Activated CD8-positive, alpha-beta memory T cell treated with anti-CD3 and anti-CD28 coated beads for 48 hours (primary cell): ENCODE data around the gene SIL1.
"Not testable (repeated sequence)": the region's sequence is repeated elsewhere in the genome, so short reads cannot be mapped to it uniquely, and the experiment has no call there.

ENCODE experiments used
- DNase-seq, 3 experiments: peaks; one replicate each; pipeline ENCODE4 v3.0.0-alpha.2; 2020; ENCODE audit warnings: low read depth in 2 of 3, low spot score in 2 of 3

Gene SIL1

GRCh38 chr5:139113892-139114291 lies 84.3 kb downstream of the SIL1 start:
- DNase-seq: no peak

- DNase-seq: not testable (repeated sequence)
These were observed 85.8 kb downstream of the SIL1 start for GRCh38 chr5:139112362-139112761.

GRCh38 chr5:139110526-139111168 lies 87.5 kb downstream of the SIL1 start:
- DNase-seq: no peak

- DNase-seq: no peak
These were observed 89.9 kb downstream of the SIL1 start for GRCh38 chr5:139108063-139108824.

GRCh38 chr5:139105621-139106071 lies 92.5 kb downstream of the SIL1 start:
- no peak for DNase-seq

GRCh38 chr5:139104577-139105276 lies 93.4 kb downstream of the SIL1 start:
- no peak for DNase-seq

GRCh38 chr5:139103762-139104161 lies 94.4 kb downstream of the SIL1 start:
- no peak for DNase-seq

- no peak for DNase-seq
These were observed 97.3 kb downstream of the SIL1 start for GRCh38 chr5:139100825-139101224.

GRCh38 chr5:139094154-139095131 lies 103.7 kb downstream of the SIL1 start:
- no peak for DNase-seq

- no peak for DNase-seq
These were observed 105.3 kb downstream of the SIL1 start for GRCh38 chr5:139092741-139093343.

- no peak for DNase-seq
These were observed 106.6 kb downstream of the SIL1 start for GRCh38 chr5:139091439-139092156.

GRCh38 chr5:139090581-139090980 lies 107.6 kb downstream of the SIL1 start:
- no peak for DNase-seq

- DNase-seq: no peak
These were observed 110.1 kb downstream of the SIL1 start for GRCh38 chr5:139088024-139088423.

- no peak for DNase-seq
These were observed 115.2 kb downstream of the SIL1 start for GRCh38 chr5:139082813-139083498.

GRCh38 chr5:139079991-139080610 lies 118.1 kb downstream of the SIL1 start:
- no peak for DNase-seq

- no peak for DNase-seq
These were observed 118.8 kb downstream of the SIL1 start for GRCh38 chr5:139079225-139079990.

GRCh38 chr5:139078345-139078744 lies 119.8 kb downstream of the SIL1 start:
- no peak for DNase-seq

- no peak for DNase-seq
These were observed 120.3 kb downstream of the SIL1 start for GRCh38 chr5:139077899-139078298.
